ENCODE measurements around the gene NUP133.
"Not testable (repeated sequence)": the region's sequence is repeated elsewhere in the genome, so short reads cannot be mapped to it uniquely, and the experiment has no call there.

Gene NUP133

GRCh38 chr1:229428256-229428655 lies 79.9 kb downstream of the NUP133 start:
- H3K4me1 ChIP-seq (ENCODE audit: control insufficient read depth in 2 of 2, insufficient read depth in 2 of 2, low read length in 2 of 2) = peaks cover 0 to 4% of the 10 kb centered on the region in 2 donors
- no peaks in the 10 kb centered on the region for H3K36me3 ChIP-seq (ENCODE audit: control insufficient read depth in 2 of 2, insufficient read depth in 2 of 2, low read length in 2 of 2)
- H3K4me3 ChIP-seq (ENCODE audit: low read length in 2 of 2) = no peak overlapping the region
- H3K9ac ChIP-seq (ENCODE audit: low read depth in 1 of 2, low read length in 2 of 2) = no peak overlapping the region
- H3K9me3 ChIP-seq (ENCODE audit: control insufficient read depth in 2 of 2, low read length in 2 of 2) = no peaks in the 10 kb centered on the region
- H3K27ac ChIP-seq (ENCODE audit: low read depth in 2 of 2, low read length in 2 of 2) = no peak overlapping the region
- peaks cover 30 to 36% of the 10 kb centered on the region in 2 donors for H3K27me3 ChIP-seq (ENCODE audit: control insufficient read depth in 2 of 2, insufficient read depth in 2 of 2, low read length in 2 of 2)

DNA sequence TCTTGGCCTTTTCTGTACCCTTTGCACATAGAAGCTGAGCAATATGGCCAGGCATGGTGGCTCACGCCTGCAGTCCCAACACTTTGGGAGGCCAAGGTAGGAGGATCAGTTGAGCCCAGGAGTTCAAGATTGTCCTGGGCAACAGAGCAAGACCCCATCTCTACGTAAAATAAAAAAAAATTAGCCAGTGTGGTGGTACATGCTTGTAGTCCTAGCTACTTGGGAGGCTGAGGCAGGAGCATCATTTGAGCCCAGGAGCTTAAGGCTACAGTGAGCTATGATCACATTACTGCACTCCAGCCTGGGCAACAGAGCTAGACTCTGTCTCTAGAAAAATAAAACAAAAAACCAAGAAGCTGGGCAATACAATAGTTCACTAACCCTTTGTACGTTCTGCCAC lies 80.6 kb downstream of the NUP133 start:
- peaks cover 23 to 29% of the 10 kb centered on the region in 2 donors for H3K27me3 ChIP-seq (ENCODE audit: control insufficient read depth in 2 of 2, insufficient read depth in 2 of 2, low read length in 2 of 2)
- H3K36me3 ChIP-seq (ENCODE audit: control insufficient read depth in 2 of 2, insufficient read depth in 2 of 2, low read length in 2 of 2) = no peaks in the 10 kb centered on the region
- H3K4me3 ChIP-seq (ENCODE audit: low read length in 2 of 2) = no peak overlapping the region
- H3K9ac ChIP-seq (ENCODE audit: low read depth in 1 of 2, low read length in 2 of 2) = no peak overlapping the region
- H3K27ac ChIP-seq (ENCODE audit: low read depth in 2 of 2, low read length in 2 of 2) = no peak overlapping the region
- peaks cover 0 to 4% of the 10 kb centered on the region in 2 donors for H3K4me1 ChIP-seq (ENCODE audit: control insufficient read depth in 2 of 2, insufficient read depth in 2 of 2, low read length in 2 of 2)
- H3K9me3 ChIP-seq (ENCODE audit: control insufficient read depth in 2 of 2, low read length in 2 of 2) = no peaks in the 10 kb centered on the region

DNA sequence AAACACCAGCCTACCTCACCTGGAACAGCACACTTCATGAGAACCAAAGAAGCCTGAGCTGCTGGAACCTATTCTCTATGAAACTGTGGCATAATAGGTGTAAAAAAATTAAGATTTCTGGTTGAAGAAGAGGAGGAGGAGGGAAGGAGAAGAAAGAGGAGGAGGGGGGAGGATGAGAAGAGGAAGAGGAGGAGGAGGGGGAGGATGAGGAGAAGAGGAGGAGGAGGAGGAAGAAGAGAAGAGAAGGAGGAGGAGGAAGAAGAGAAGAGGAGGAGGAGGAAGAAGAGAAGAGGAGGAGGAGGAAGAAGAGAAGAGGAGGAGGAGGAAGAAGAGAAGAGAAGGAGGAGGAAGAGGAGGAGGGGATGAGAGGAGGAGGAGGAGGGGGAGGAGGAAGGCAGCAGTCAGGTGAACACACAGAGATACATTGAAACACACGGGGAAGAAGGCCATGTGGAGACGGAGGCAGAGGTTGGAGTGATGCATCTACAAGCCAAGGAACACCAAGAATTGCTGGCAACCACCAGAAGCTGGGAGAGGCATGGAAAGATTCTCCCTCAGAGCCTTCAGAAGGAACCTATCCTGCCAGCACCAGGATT lies 82.5 kb downstream of the NUP133 start:
- Histone ChIP-seq H3K4me3 (ENCODE audit: low read length in 2 of 2) (no peak overlapping the region), H3K4me1 (ENCODE audit: control insufficient read depth in 2 of 2, insufficient read depth in 2 of 2, low read length in 2 of 2) (no peaks in the 10 kb centered on the region), H3K9me3 (ENCODE audit: control insufficient read depth in 2 of 2, low read length in 2 of 2) (no peaks in the 10 kb centered on the region), H3K27ac (ENCODE audit: low read depth in 2 of 2, low read length in 2 of 2) (no peak overlapping the region), H3K9ac (ENCODE audit: low read depth in 1 of 2, low read length in 2 of 2) (no peak overlapping the region), H3K27me3 (ENCODE audit: control insufficient read depth in 2 of 2, insufficient read depth in 2 of 2, low read length in 2 of 2) (peaks cover 7 to 14% of the 10 kb centered on the region in 2 donors), H3K36me3 (ENCODE audit: control insufficient read depth in 2 of 2, insufficient read depth in 2 of 2, low read length in 2 of 2) (no peaks in the 10 kb centered on the region)

GRCh38 chr1:229420765-229421164 lies 87.4 kb downstream of the NUP133 start:
- H3K9ac ChIP-seq (ENCODE audit: low read depth in 1 of 2, low read length in 2 of 2) = no peak overlapping the region
- H3K27me3 ChIP-seq (ENCODE audit: control insufficient read depth in 2 of 2, insufficient read depth in 2 of 2, low read length in 2 of 2) = no peaks in the 10 kb centered on the region
- no peaks in the 10 kb centered on the region for H3K4me1 ChIP-seq (ENCODE audit: control insufficient read depth in 2 of 2, insufficient read depth in 2 of 2, low read length in 2 of 2)
- H3K36me3 ChIP-seq (ENCODE audit: control insufficient read depth in 2 of 2, insufficient read depth in 2 of 2, low read length in 2 of 2) = no peaks in the 10 kb centered on the region
- no peak overlapping the region for H3K27ac ChIP-seq (ENCODE audit: low read depth in 2 of 2, low read length in 2 of 2)
- H3K9me3 ChIP-seq (ENCODE audit: control insufficient read depth in 2 of 2, low read length in 2 of 2) = no peaks in the 10 kb centered on the region
- no peak overlapping the region for H3K4me3 ChIP-seq (ENCODE audit: low read length in 2 of 2)

DNA sequence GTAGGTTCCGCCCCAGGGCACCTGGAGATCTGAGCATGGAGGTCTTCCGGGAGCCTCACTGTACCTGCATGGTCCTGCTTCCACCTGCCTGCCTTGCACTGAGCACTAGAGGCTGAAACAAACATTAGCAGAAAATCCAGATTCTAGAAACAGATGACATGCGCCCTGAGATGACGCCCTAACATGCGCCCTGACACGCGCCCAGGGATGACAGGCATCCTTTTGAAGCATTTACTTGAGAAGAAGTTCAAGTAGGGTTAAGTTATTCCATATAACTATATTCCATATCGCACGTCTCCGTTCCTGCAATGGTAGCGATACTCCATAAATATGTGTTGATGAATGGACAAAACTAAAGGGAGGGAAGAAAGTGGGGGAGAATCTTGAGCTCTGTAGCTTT lies 87.9 kb downstream of the NUP133 start:
- Histone ChIP-seq H3K36me3 (ENCODE audit: control insufficient read depth in 2 of 2, insufficient read depth in 2 of 2, low read length in 2 of 2) (no peaks in the 10 kb centered on the region), H3K9me3 (ENCODE audit: control insufficient read depth in 2 of 2, low read length in 2 of 2) (no peaks in the 10 kb centered on the region), H3K4me3 (ENCODE audit: low read length in 2 of 2) (no peak overlapping the region), H3K27ac (ENCODE audit: low read depth in 2 of 2, low read length in 2 of 2) (no peak overlapping the region), H3K4me1 (ENCODE audit: control insufficient read depth in 2 of 2, insufficient read depth in 2 of 2, low read length in 2 of 2) (no peaks in the 10 kb centered on the region), H3K9ac (ENCODE audit: low read depth in 1 of 2, low read length in 2 of 2) (no peak overlapping the region), H3K27me3 (ENCODE audit: control insufficient read depth in 2 of 2, insufficient read depth in 2 of 2, low read length in 2 of 2) (no peaks in the 10 kb centered on the region)

- not testable (repeated sequence) for H3K4me1 ChIP-seq (ENCODE audit: control insufficient read depth in 2 of 2, insufficient read depth in 2 of 2, low read length in 2 of 2); H3K36me3 ChIP-seq (ENCODE audit: control insufficient read depth in 2 of 2, insufficient read depth in 2 of 2, low read length in 2 of 2); H3K9me3 ChIP-seq (ENCODE audit: control insufficient read depth in 2 of 2, low read length in 2 of 2); H3K27me3 ChIP-seq (ENCODE audit: control insufficient read depth in 2 of 2, insufficient read depth in 2 of 2, low read length in 2 of 2); H3K27ac ChIP-seq (ENCODE audit: low read depth in 2 of 2, low read length in 2 of 2); H3K4me3 ChIP-seq (ENCODE audit: low read length in 2 of 2); H3K9ac ChIP-seq (ENCODE audit: low read depth in 1 of 2, low read length in 2 of 2)
Measured at GRCh38 chr1:229418586-229418985, 89.6 kb downstream of the NUP133 start.

DNA sequence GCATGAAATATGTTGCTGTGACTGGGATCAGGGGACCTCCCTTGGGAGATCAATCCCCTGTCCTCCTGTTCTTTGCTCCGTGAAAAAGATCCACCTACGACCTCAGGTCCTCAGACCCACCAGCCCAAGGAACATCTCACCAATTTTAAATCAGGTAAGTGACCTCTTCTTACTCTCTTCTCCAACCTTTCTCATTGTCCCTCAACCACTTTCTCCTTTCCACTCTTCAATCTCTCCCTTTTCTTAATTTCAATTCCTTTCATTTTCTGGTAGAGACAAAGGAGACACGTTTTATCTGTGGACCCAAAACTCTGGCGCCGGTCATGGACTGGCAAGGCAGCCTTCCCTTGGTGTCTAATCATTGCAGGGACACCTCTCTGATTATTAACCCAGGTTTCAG lies 95.3 kb downstream of the NUP133 start:
- not testable (repeated sequence) for H3K36me3 ChIP-seq (ENCODE audit: control insufficient read depth in 2 of 2, insufficient read depth in 2 of 2, low read length in 2 of 2); H3K9ac ChIP-seq (ENCODE audit: low read depth in 1 of 2, low read length in 2 of 2); H3K9me3 ChIP-seq (ENCODE audit: control insufficient read depth in 2 of 2, low read length in 2 of 2); H3K4me3 ChIP-seq (ENCODE audit: low read length in 2 of 2); H3K27ac ChIP-seq (ENCODE audit: low read depth in 2 of 2, low read length in 2 of 2)
- Histone ChIP-seq H3K27me3 (ENCODE audit: control insufficient read depth in 2 of 2, insufficient read depth in 2 of 2, low read length in 2 of 2) (peaks cover 10% of the 10 kb centered on the region in 2 donors), H3K4me1 (ENCODE audit: control insufficient read depth in 2 of 2, insufficient read depth in 2 of 2, low read length in 2 of 2) (peaks cover 3 to 15% of the 10 kb centered on the region in 2 donors)

- Histone ChIP-seq H3K9ac (ENCODE audit: low read depth in 1 of 2, low read length in 2 of 2) (no peak overlapping the region), H3K9me3 (ENCODE audit: control insufficient read depth in 2 of 2, low read length in 2 of 2) (no peaks in the 10 kb centered on the region), H3K4me3 (ENCODE audit: low read length in 2 of 2) (no peak overlapping the region), H3K36me3 (ENCODE audit: control insufficient read depth in 2 of 2, insufficient read depth in 2 of 2, low read length in 2 of 2) (no peaks in the 10 kb centered on the region), H3K27ac (ENCODE audit: low read depth in 2 of 2, low read length in 2 of 2) (no peak overlapping the region), H3K4me1 (ENCODE audit: control insufficient read depth in 2 of 2, insufficient read depth in 2 of 2, low read length in 2 of 2) (peaks cover 7 to 19% of the 10 kb centered on the region in 2 donors), H3K27me3 (ENCODE audit: control insufficient read depth in 2 of 2, insufficient read depth in 2 of 2, low read length in 2 of 2) (peaks cover 17 to 18% of the 10 kb centered on the region in 2 donors)
Measured at GRCh38 chr1:229412056-229412455, 96.1 kb downstream of the NUP133 start.

DNA sequence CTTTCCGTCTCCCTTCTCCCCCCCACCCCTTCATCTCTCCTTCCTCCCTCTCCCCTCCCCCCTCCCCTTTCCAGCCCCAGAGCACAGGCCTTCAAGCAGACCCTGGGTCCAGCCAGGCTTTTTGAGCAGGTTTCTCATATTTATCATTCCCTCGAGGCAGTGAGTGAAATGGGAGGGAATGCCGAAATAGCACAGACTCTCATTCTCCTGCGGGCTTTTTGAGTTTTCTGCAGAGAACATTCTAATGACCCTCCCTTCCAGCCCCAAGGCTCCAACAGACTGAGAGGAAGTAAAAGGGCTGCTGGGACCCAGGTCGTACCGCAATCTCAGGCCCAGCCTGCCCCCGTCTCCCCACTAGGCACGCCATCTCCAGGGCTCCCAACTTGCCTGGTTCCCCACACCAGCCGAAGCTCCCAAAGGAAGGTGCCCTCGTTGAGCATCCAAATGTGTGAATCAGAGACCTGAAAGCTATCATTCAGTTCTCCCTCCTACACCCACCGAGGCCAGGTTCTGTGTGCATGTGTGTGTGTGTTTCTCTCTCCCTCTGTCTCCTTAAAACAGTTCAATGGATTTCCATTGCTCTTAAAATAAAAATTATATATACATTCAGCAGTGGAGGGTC lies 96.6 kb downstream of the NUP133 start:
- Histone ChIP-seq H3K4me1 (ENCODE audit: control insufficient read depth in 2 of 2, insufficient read depth in 2 of 2, low read length in 2 of 2) (peaks cover 8 to 19% of the 10 kb centered on the region in 2 donors), H3K36me3 (ENCODE audit: control insufficient read depth in 2 of 2, insufficient read depth in 2 of 2, low read length in 2 of 2) (no peaks in the 10 kb centered on the region), H3K9me3 (ENCODE audit: control insufficient read depth in 2 of 2, low read length in 2 of 2) (no peaks in the 10 kb centered on the region), H3K9ac (ENCODE audit: low read depth in 1 of 2, low read length in 2 of 2) (no peak overlapping the region), H3K27me3 (ENCODE audit: control insufficient read depth in 2 of 2, insufficient read depth in 2 of 2, low read length in 2 of 2) (peaks cover 19 to 23% of the 10 kb centered on the region in 2 donors), H3K4me3 (ENCODE audit: low read length in 2 of 2) (no peak overlapping the region), H3K27ac (ENCODE audit: low read depth in 2 of 2, low read length in 2 of 2) (no peak overlapping the region)

GRCh38 chr1:229410692-229411433 lies 97.3 kb downstream of the NUP133 start:
- no peak overlapping the region for H3K27ac ChIP-seq (ENCODE audit: low read depth in 2 of 2, low read length in 2 of 2)

More at GRCh38 chr1:229410692-229411433, 97.3 kb downstream of the NUP133 start:
- Histone ChIP-seq H3K9me3 (ENCODE audit: control insufficient read depth in 2 of 2, low read length in 2 of 2) (no peaks in the 10 kb centered on the region), H3K27me3 (ENCODE audit: control insufficient read depth in 2 of 2, insufficient read depth in 2 of 2, low read length in 2 of 2) (peaks cover 20 to 24% of the 10 kb centered on the region in 2 donors), H3K4me1 (ENCODE audit: control insufficient read depth in 2 of 2, insufficient read depth in 2 of 2, low read length in 2 of 2) (peaks cover 8 to 19% of the 10 kb centered on the region in 2 donors), H3K4me3 (ENCODE audit: low read length in 2 of 2) (no peak overlapping the region), H3K36me3 (ENCODE audit: control insufficient read depth in 2 of 2, insufficient read depth in 2 of 2, low read length in 2 of 2) (no peaks in the 10 kb centered on the region), H3K9ac (ENCODE audit: low read depth in 1 of 2, low read length in 2 of 2) (no peak overlapping the region)

Data from mucosa of rectum (tissue), 2 donors.